Measurements from ENCODE around the gene KLK2. TPM values are rescaled to one million over a fixed set of nuclear protein-coding genes. Genes with fewer than 3 reads are reported as not detected.
"Not testable (repeated sequence)": the region's sequence is repeated elsewhere in the genome, so short reads cannot be mapped to it uniquely, and the experiment has no call there.

Gene KLK2
- total RNA-seq, 2 experiments from 2014 or later = not detected

- intact Hi-C loops (cut with micrococcal nuclease) = no loop called here
- Mint-ChIP-seq H3K36me3 (ENCODE audit: low read depth) (no peaks in the 10 kb centered on the region), H3K4me3 (no peak overlapping the region), H3K4me1 (ENCODE audit: low read depth) (no peaks in the 10 kb centered on the region), H3K27ac (no peak overlapping the region), H3K27me3 (ENCODE audit: low read depth) (peaks cover 22% of the 10 kb centered on the region), H3K9me3 (no peaks in the 10 kb centered on the region)
- CTCF ChIA-PET = no interaction called here
- DNase-seq = no peak
Measured at GRCh38 chr19:50880241-50880640, 7.0 kb downstream of the KLK2 start.

- no peak for DNase-seq
Measured at GRCh38 chr19:50882188-50882587, 8.9 kb downstream of the KLK2 start.

DNA sequence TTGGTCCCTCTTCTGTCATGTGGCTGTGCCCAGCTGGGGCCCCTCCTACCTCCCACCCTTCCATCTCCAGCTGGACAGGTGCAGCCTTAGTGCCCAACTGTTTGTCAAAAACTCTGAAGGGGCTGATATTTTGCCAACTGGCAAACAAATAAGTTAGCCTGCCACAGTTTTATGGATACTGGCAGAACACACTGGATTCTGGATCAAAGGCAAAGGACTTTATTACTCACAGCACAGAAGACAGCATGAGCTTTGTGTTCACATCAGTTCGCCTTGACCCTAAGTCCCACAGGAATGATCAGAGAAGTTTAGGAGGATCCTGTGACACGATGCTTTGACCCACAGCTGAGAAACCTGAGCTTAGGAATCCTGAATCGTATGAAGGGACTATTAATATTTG, 16.4 kb downstream of the KLK2 start:
- Mint-ChIP-seq H3K27ac (no peak overlapping the region), H3K27me3 (ENCODE audit: low read depth) (peaks cover 30% of the 10 kb centered on the region), H3K9me3 (peaks cover 6% of the 10 kb centered on the region), H3K36me3 (ENCODE audit: low read depth) (no peaks in the 10 kb centered on the region), H3K4me3 (no peak overlapping the region), H3K4me1 (ENCODE audit: low read depth) (no peaks in the 10 kb centered on the region)
- intact Hi-C loops (cut with micrococcal nuclease) = no loop called here
- no peak for DNase-seq
- CTCF ChIA-PET = no interaction called here

More at GRCh38 chr19:50882188-50882587, 8.9 kb downstream of the KLK2 start:
- Mint-ChIP-seq H3K27ac (no peak overlapping the region), H3K4me1 (ENCODE audit: low read depth) (no peaks in the 10 kb centered on the region), H3K27me3 (ENCODE audit: low read depth) (peaks cover 29% of the 10 kb centered on the region), H3K36me3 (ENCODE audit: low read depth) (no peaks in the 10 kb centered on the region), H3K9me3 (no peaks in the 10 kb centered on the region), H3K4me3 (no peak overlapping the region)
- intact Hi-C loops (cut with micrococcal nuclease) = no loop called here
- CTCF ChIA-PET = interaction anchor here (0.6 kb wide), 1 partner anchor 100 kb away, joined by 3 read pairs; no protein-coding TSS in a partner anchor

GRCh38 chr19:50890422-50891252, 17.4 kb downstream of the KLK2 start:
- no peak overlapping the region for H3K27ac Mint-ChIP-seq
- intact Hi-C loops (cut with micrococcal nuclease) = no loop called here
- H3K9me3 Mint-ChIP-seq = peaks cover 11% of the 10 kb centered on the region
- no peaks in the 10 kb centered on the region for H3K4me1 Mint-ChIP-seq (ENCODE audit: low read depth)
- peaks cover 26% of the 10 kb centered on the region for H3K27me3 Mint-ChIP-seq (ENCODE audit: low read depth)
- no peak overlapping the region for H3K4me3 Mint-ChIP-seq
- H3K36me3 Mint-ChIP-seq (ENCODE audit: low read depth) = no peaks in the 10 kb centered on the region
- CTCF ChIA-PET = no interaction called here
- no peak for DNase-seq

- no peak overlapping the region for H3K27ac Mint-ChIP-seq
- no peaks in the 10 kb centered on the region for H3K4me1 Mint-ChIP-seq (ENCODE audit: low read depth)
- no peak overlapping the region for H3K4me3 Mint-ChIP-seq
- intact Hi-C loops (cut with micrococcal nuclease) = no loop called here
- CTCF ChIA-PET = interaction anchor here (1.6 kb wide), 1 partner anchor 14 kb away, joined by 3 read pairs; no protein-coding TSS in a partner anchor
- DNase-seq = no peak
- H3K36me3 Mint-ChIP-seq (ENCODE audit: low read depth) = no peaks in the 10 kb centered on the region
- peaks cover 23% of the 10 kb centered on the region for H3K27me3 Mint-ChIP-seq (ENCODE audit: low read depth)
- peaks cover 11% of the 10 kb centered on the region for H3K9me3 Mint-ChIP-seq
Measured at GRCh38 chr19:50891253-50891625, 18.0 kb downstream of the KLK2 start.

- no peak overlapping the region for H3K27ac Mint-ChIP-seq
- H3K27me3 Mint-ChIP-seq (ENCODE audit: low read depth) = peaks cover 25% of the 10 kb centered on the region
- H3K4me3 Mint-ChIP-seq = no peak overlapping the region
- intact Hi-C loops (cut with micrococcal nuclease) = no loop called here
- CTCF ChIA-PET = interaction anchor here (1.6 kb wide), 1 partner anchor 13 kb away, joined by 3 read pairs; no protein-coding TSS in a partner anchor
- peaks cover 11% of the 10 kb centered on the region for H3K9me3 Mint-ChIP-seq
- no peaks in the 10 kb centered on the region for H3K36me3 Mint-ChIP-seq (ENCODE audit: low read depth)
- H3K4me1 Mint-ChIP-seq (ENCODE audit: low read depth) = no peaks in the 10 kb centered on the region
- DNase-seq = peak; percentile 16
Measured at GRCh38 chr19:50893047-50893736, 20.0 kb downstream of the KLK2 start.

DNA sequence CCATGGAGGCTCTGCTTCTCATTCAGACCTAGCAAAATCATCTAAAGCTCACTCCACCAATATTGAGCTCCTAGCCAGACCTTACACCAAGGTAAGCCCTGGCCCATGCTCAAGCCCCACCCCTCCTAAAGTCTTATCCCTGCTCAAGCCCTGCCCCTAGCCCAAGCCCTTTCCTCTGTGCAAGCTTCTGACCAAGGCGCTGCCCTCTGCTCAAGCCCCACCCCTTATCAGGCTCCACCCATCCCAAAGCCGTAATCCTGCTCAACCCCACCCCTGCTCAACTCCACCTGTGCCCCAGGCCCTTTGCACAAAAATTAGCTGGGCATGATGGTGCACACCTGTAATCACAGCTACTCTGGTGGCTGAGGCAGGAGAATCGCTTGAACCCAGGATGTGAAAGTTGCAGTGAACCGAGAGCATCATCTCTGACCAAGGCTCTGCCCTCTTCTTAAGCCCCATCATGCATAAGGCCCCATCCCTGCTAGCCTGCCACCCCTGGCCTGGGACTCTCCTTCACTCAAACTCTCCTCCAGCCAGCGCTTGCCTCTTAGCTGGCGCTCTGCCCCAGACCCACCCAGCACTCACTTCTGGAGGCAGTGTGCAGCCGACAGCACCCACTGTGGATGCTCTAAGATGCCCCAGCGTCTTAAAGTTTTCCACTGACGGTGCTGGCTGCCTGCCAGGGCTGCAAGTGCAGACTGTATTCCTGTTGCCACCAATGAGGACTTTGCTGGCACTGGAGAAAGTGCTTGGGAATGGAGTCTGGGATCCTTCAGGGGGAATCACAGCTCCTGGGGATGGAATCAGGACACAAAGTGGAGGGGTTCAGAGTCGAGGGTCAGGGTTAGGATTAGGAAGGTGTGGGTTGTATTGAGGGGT, 21.5 kb downstream of the KLK2 start:
- intact Hi-C loops (cut with micrococcal nuclease) = no loop called here
- Mint-ChIP-seq H3K36me3 (ENCODE audit: low read depth) (no peaks in the 10 kb centered on the region), H3K27ac (no peak overlapping the region), H3K27me3 (ENCODE audit: low read depth) (peaks cover 29% of the 10 kb centered on the region), H3K4me1 (ENCODE audit: low read depth) (no peaks in the 10 kb centered on the region), H3K9me3 (peaks cover 11% of the 10 kb centered on the region), H3K4me3 (no peak overlapping the region)
- CTCF ChIA-PET = no interaction called here
- DNase-seq = no peak

GRCh38 chr19:50896089-50896590, 22.9 kb downstream of the KLK2 start:
- H3K4me3 Mint-ChIP-seq; H3K36me3 Mint-ChIP-seq (ENCODE audit: low read depth); CTCF ChIA-PET; H3K27ac Mint-ChIP-seq; intact Hi-C loops (cut with micrococcal nuclease); DNase-seq; H3K4me1 Mint-ChIP-seq (ENCODE audit: low read depth): not testable (repeated sequence)
- Mint-ChIP-seq H3K27me3 (ENCODE audit: low read depth) (peaks cover 27% of the 10 kb centered on the region), H3K9me3 (peaks cover 11% of the 10 kb centered on the region)

DNA sequence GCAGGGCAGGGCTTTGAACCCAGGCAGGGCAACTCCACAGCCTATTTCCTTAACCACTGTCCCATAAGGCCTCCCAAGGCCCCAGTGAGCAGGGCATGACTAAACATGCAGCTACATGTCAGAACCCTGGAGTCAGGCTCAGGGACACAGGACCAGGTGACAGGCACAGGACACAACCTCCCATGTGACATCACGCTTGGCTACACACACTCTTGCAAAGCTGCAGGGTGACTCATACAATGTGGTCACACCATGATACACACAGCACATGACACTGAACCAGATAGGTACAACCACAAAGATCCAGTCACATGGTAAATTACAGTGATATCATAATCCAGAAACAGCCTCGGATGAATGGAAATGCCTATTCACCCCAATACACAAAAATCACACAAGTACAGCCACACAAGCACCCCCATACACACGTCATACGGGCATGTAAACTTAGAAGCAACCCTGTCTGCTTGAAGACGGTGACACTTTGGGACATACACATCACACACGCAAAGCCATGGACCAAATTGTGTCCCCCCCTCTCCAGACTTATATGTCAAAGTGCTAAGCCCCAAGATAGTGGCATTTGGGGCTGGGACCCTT, 23.5 kb downstream of the KLK2 start:
- Mint-ChIP-seq H3K4me3 (no peak overlapping the region), H3K4me1 (ENCODE audit: low read depth) (no peaks in the 10 kb centered on the region), H3K36me3 (ENCODE audit: low read depth) (no peaks in the 10 kb centered on the region), H3K27me3 (ENCODE audit: low read depth) (peaks cover 29% of the 10 kb centered on the region), H3K27ac (no peak overlapping the region), H3K9me3 (peaks cover 11% of the 10 kb centered on the region)
- CTCF ChIA-PET = no interaction called here
- intact Hi-C loops (cut with micrococcal nuclease) = no loop called here
- DNase-seq = peak; percentile 48

- H3K9me3 Mint-ChIP-seq = peaks cover 11% of the 10 kb centered on the region
- no peaks in the 10 kb centered on the region for H3K4me1 Mint-ChIP-seq (ENCODE audit: low read depth)
- no peaks in the 10 kb centered on the region for H3K36me3 Mint-ChIP-seq (ENCODE audit: low read depth)
- no peak overlapping the region for H3K4me3 Mint-ChIP-seq
- no peak for DNase-seq
- intact Hi-C loops (cut with micrococcal nuclease) = no loop called here
- H3K27me3 Mint-ChIP-seq (ENCODE audit: low read depth) = peaks cover 28% of the 10 kb centered on the region
- no peak overlapping the region for H3K27ac Mint-ChIP-seq
- CTCF ChIA-PET = no interaction called here
Measured at GRCh38 chr19:50897191-50897607, 24.0 kb downstream of the KLK2 start.

DNA sequence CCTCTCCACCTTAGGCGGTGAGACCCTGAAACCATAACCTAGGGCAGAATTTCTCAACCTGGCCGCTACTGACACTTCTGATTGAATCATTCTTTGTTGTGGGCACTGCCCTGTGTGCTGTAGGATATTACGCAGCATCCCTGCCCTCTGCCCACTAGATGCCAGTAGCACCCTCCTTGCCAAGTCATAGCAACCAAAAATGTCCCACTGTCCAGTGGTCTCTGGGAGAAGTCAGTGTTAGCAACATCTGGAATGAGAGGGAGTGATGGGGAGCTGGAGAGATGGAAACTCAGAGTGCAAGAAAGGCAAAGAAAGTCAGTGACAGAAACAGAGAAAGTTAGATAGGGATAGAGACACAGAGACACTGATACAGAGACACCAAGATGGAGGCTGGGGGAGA, 24.4 kb downstream of the KLK2 start:
- Mint-ChIP-seq H3K27me3 (ENCODE audit: low read depth) (peaks cover 24% of the 10 kb centered on the region), H3K4me3 (no peak overlapping the region), H3K27ac (no peak overlapping the region), H3K9me3 (peaks cover 11% of the 10 kb centered on the region), H3K4me1 (ENCODE audit: low read depth) (no peaks in the 10 kb centered on the region), H3K36me3 (ENCODE audit: low read depth) (no peaks in the 10 kb centered on the region)
- DNase-seq = no peak
- CTCF ChIA-PET = no interaction called here
- intact Hi-C loops (cut with micrococcal nuclease) = no loop called here

DNA sequence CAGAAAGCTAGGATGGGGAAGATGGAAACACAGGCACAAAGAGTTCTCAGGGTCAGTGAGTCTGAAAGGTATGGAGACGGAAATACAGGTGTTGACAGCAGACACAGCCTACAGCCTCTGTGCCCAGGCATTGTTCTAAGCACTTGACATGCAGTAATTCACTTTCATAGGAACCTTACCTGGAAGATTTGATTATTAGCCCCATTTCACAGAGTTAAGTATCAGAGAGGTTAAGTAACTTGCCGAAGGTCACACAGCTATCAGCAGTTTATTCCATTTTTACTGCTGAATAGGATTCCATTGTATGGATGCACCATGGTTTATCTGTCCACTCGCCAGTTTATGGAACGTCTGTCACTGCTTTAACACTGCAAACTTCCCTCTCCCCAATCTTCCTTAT, 24.8 kb downstream of the KLK2 start:
- intact Hi-C loops (cut with micrococcal nuclease) = no loop called here
- H3K4me3 Mint-ChIP-seq = no peak overlapping the region
- peaks cover 22% of the 10 kb centered on the region for H3K27me3 Mint-ChIP-seq (ENCODE audit: low read depth)
- CTCF ChIA-PET = interaction anchor here (1.3 kb wide), 1 partner anchor 24 kb away, joined by 3 read pairs; no protein-coding TSS in a partner anchor
- H3K9me3 Mint-ChIP-seq = peaks cover 11% of the 10 kb centered on the region
- no peak overlapping the region for H3K27ac Mint-ChIP-seq
- H3K36me3 Mint-ChIP-seq (ENCODE audit: low read depth) = no peaks in the 10 kb centered on the region
- no peaks in the 10 kb centered on the region for H3K4me1 Mint-ChIP-seq (ENCODE audit: low read depth)
- no peak for DNase-seq
